ENCODE results near the gene TRDMT1.

TRDMT1 gene

GRCh38 chr10:17219024-17219423, 17.6 kb upstream of the TRDMT1 start:
- no peaks in the 10 kb centered on the region for H3K27me3 Mint-ChIP-seq
- H3K36me3 Mint-ChIP-seq, result peaks cover 5% of the 10 kb centered on the region
- no peak overlapping the region for H3K27ac Mint-ChIP-seq
- peaks cover 6% of the 10 kb centered on the region for H3K9me3 Mint-ChIP-seq
- peaks cover 35% of the 10 kb centered on the region for H3K4me1 Mint-ChIP-seq
- H3K4me3 Mint-ChIP-seq, result no peak overlapping the region

GRCh38 chr10:17217631-17218232, 16.3 kb upstream of the TRDMT1 start:
- Mint-ChIP-seq H3K4me3 (peak overlapping the region; percentile 66), H3K27ac (peak overlapping the region; percentile 91), H3K4me1 (peaks cover 35% of the 10 kb centered on the region), H3K27me3 (no peaks in the 10 kb centered on the region), H3K36me3 (peaks cover 10% of the 10 kb centered on the region), H3K9me3 (peaks cover 6% of the 10 kb centered on the region)

- Mint-ChIP-seq H3K9me3 (peaks cover 6% of the 10 kb centered on the region), H3K4me3 (no peak overlapping the region), H3K27me3 (no peaks in the 10 kb centered on the region), H3K4me1 (peaks cover 35% of the 10 kb centered on the region), H3K36me3 (peaks cover 12% of the 10 kb centered on the region), H3K27ac (peak overlapping the region; percentile 17)
Observed at GRCh38 chr10:17216901-17217395, 15.5 kb upstream of the TRDMT1 start.

- Mint-ChIP-seq H3K27me3 (no peaks in the 10 kb centered on the region), H3K27ac (peak overlapping the region; percentile 93), H3K36me3 (peaks cover 12% of the 10 kb centered on the region), H3K4me3 (peak overlapping the region; percentile 60), H3K4me1 (peaks cover 35% of the 10 kb centered on the region), H3K9me3 (peaks cover 6% of the 10 kb centered on the region)
Observed at GRCh38 chr10:17216217-17216900, 14.9 kb upstream of the TRDMT1 start.

GRCh38 chr10:17215782-17216122, 14.3 kb upstream of the TRDMT1 start:
- Mint-ChIP-seq H3K27me3 (no peaks in the 10 kb centered on the region), H3K36me3 (peaks cover 12% of the 10 kb centered on the region), H3K9me3 (peaks cover 6% of the 10 kb centered on the region), H3K27ac (peak overlapping the region; percentile 30), H3K4me3 (no peak overlapping the region), H3K4me1 (peaks cover 30% of the 10 kb centered on the region)

GRCh38 chr10:17214971-17215781, 13.7 kb upstream of the TRDMT1 start:
- Mint-ChIP-seq H3K4me1 (peaks cover 30% of the 10 kb centered on the region), H3K4me3 (no peak overlapping the region), H3K27ac (no peak overlapping the region), H3K36me3 (peaks cover 12% of the 10 kb centered on the region), H3K27me3 (no peaks in the 10 kb centered on the region), H3K9me3 (peaks cover 6% of the 10 kb centered on the region)

- H3K36me3 Mint-ChIP-seq, result peaks cover 12% of the 10 kb centered on the region
- H3K27me3 Mint-ChIP-seq, result no peaks in the 10 kb centered on the region
- no peak overlapping the region for H3K27ac Mint-ChIP-seq
- H3K4me3 Mint-ChIP-seq, result no peak overlapping the region
- peaks cover 6% of the 10 kb centered on the region for H3K9me3 Mint-ChIP-seq
- H3K4me1 Mint-ChIP-seq, result peaks cover 31% of the 10 kb centered on the region
Observed at GRCh38 chr10:17214526-17214925, 13.1 kb upstream of the TRDMT1 start.

- Mint-ChIP-seq H3K27ac (no peak overlapping the region), H3K27me3 (no peaks in the 10 kb centered on the region), H3K36me3 (peaks cover 12% of the 10 kb centered on the region), H3K9me3 (peaks cover 6% of the 10 kb centered on the region), H3K4me1 (peaks cover 36% of the 10 kb centered on the region), H3K4me3 (no peak overlapping the region)
Observed at GRCh38 chr10:17213646-17214349, 12.3 kb upstream of the TRDMT1 start.

- Mint-ChIP-seq H3K36me3 (peaks cover 8% of the 10 kb centered on the region), H3K9me3 (peaks cover 3% of the 10 kb centered on the region), H3K4me1 (peaks cover 35% of the 10 kb centered on the region), H3K27me3 (no peaks in the 10 kb centered on the region), H3K27ac (no peak overlapping the region), H3K4me3 (no peak overlapping the region)
Observed at GRCh38 chr10:17212802-17213221, 11.3 kb upstream of the TRDMT1 start.

- Mint-ChIP-seq H3K27ac (no peak overlapping the region), H3K4me1 (peaks cover 34% of the 10 kb centered on the region), H3K9me3 (no peaks in the 10 kb centered on the region)
Observed at GRCh38 chr10:17210361-17210760, 8.9 kb upstream of the TRDMT1 start.

GRCh38 chr10:17209881-17210280, 8.4 kb upstream of the TRDMT1 start:
- peaks cover 6% of the 10 kb centered on the region for H3K36me3 Mint-ChIP-seq
- H3K4me1 Mint-ChIP-seq, result peaks cover 34% of the 10 kb centered on the region
- H3K4me3 Mint-ChIP-seq, result no peak overlapping the region
- H3K9me3 Mint-ChIP-seq, result no peaks in the 10 kb centered on the region
- no peaks in the 10 kb centered on the region for H3K27me3 Mint-ChIP-seq
- H3K27ac Mint-ChIP-seq, result no peak overlapping the region

More at GRCh38 chr10:17210361-17210760, 8.9 kb upstream of the TRDMT1 start:
- Mint-ChIP-seq H3K36me3 (peaks cover 6% of the 10 kb centered on the region), H3K27me3 (no peaks in the 10 kb centered on the region), H3K4me3 (no peak overlapping the region)

- Mint-ChIP-seq H3K4me3 (no peak overlapping the region), H3K27me3 (no peaks in the 10 kb centered on the region), H3K27ac (no peak overlapping the region), H3K36me3 (peaks cover 6% of the 10 kb centered on the region), H3K4me1 (peaks cover 36% of the 10 kb centered on the region), H3K9me3 (no peaks in the 10 kb centered on the region)
Observed at GRCh38 chr10:17209302-17209701, 7.8 kb upstream of the TRDMT1 start.

GRCh38 chr10:17208476-17208875, 7.0 kb upstream of the TRDMT1 start:
- H3K9me3 Mint-ChIP-seq, result no peaks in the 10 kb centered on the region
- H3K27ac Mint-ChIP-seq, result peak overlapping the region; percentile 55
- H3K4me1 Mint-ChIP-seq, result peaks cover 39% of the 10 kb centered on the region
- H3K4me3 Mint-ChIP-seq, result no peak overlapping the region
- H3K36me3 Mint-ChIP-seq, result peaks cover 6% of the 10 kb centered on the region
- no peaks in the 10 kb centered on the region for H3K27me3 Mint-ChIP-seq

- no peaks in the 10 kb centered on the region for H3K9me3 Mint-ChIP-seq
- no peaks in the 10 kb centered on the region for H3K27me3 Mint-ChIP-seq
- peaks cover 57% of the 10 kb centered on the region for H3K4me1 Mint-ChIP-seq
- no peaks in the 10 kb centered on the region for H3K36me3 Mint-ChIP-seq
- H3K27ac Mint-ChIP-seq, result peak overlapping the region; percentile 68
- peak overlapping the region; percentile 1 for H3K4me3 Mint-ChIP-seq
Observed at GRCh38 chr10:17206210-17206709, 4.8 kb upstream of the TRDMT1 start.

- no peak overlapping the region for H3K4me3 Mint-ChIP-seq
- H3K9me3 Mint-ChIP-seq, result no peaks in the 10 kb centered on the region
- no peaks in the 10 kb centered on the region for H3K27me3 Mint-ChIP-seq
- H3K36me3 Mint-ChIP-seq, result no peaks in the 10 kb centered on the region
- H3K27ac Mint-ChIP-seq, result no peak overlapping the region
- peaks cover 66% of the 10 kb centered on the region for H3K4me1 Mint-ChIP-seq
Observed at GRCh38 chr10:17203416-17203815, 1.9 kb upstream of the TRDMT1 start.
